22Rv1 (cell line): Measurements from ENCODE around the gene RAB11B.

Experiments
- CTCF ChIP-seq: fragments of 450-650 bp; IDR thresholded peaks from 2 replicates; pipeline ENCODE4 v1.5.1; 2017; ENCODE audit warnings: mild to moderate bottlenecking
- ZFX ChIP-seq: fragments of 450-650 bp; IDR thresholded peaks from 2 replicates; pipeline ENCODE4 v1.6.1; 2017; ENCODE audit warnings: antibody characterized with exemption, borderline replicate concordance

- no peak for TF ChIP-seq CTCF
- no peak for TF ChIP-seq ZFX
Observed at GRCh38 chr19:8449830-8450229, 59.7 kb downstream of the RAB11B start.
